HG02943 (cell line): ENCODE measurements around the gene COL25A1.
"Not testable (repeated sequence)": the region's sequence is repeated elsewhere in the genome, so short reads cannot be mapped to it uniquely, and the experiment has no call there.

Experiments
- ATAC-seq: cut with Tn5 transposase; IDR thresholded peaks from one replicate; pipeline ENCODE4 v1.9.1; 2021; ENCODE audit warnings: mild to moderate bottlenecking, low read depth, moderate library complexity; ENCODE audit not compliant: unreplicated experiment

The COL25A1 gene

GRCh38 chr4:109072595-109072994, 229.9 kb downstream of the COL25A1 start:
- no peak for ATAC-seq

DNA sequence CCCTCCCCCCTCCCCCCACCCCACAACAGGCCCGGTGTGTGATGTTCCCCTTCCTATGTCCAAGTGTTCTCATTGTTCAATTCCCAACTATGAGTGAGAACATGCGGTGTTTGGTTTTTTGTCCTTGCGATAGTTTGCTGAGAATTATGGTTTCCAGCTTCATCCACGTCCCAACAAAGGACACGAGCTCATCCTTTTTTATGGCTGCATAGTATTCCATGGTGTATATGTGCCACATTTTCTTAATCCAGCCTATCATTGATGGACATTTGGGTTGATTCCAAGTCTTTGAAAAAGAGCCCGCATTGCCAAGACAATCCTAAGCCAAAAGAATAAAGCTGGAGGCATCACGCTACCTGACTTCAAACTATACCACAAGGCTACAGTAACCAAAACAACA, 231.8 kb downstream of the COL25A1 start:
- not testable (repeated sequence) for ATAC-seq

GRCh38 chr4:109067508-109068235, 234.8 kb downstream of the COL25A1 start:
- ATAC-seq = no peak

- no peak for ATAC-seq
These were observed 237.5 kb downstream of the COL25A1 start for GRCh38 chr4:109065006-109065405.

- no peak for ATAC-seq
These were observed 249.2 kb downstream of the COL25A1 start for GRCh38 chr4:109053257-109053656.

- ATAC-seq = no peak
These were observed 249.6 kb downstream of the COL25A1 start for GRCh38 chr4:109052821-109053220.

- ATAC-seq = no peak
These were observed 251.4 kb downstream of the COL25A1 start for GRCh38 chr4:109051054-109051453.

GRCh38 chr4:109049926-109050325, 252.5 kb downstream of the COL25A1 start:
- ATAC-seq = no peak

DNA sequence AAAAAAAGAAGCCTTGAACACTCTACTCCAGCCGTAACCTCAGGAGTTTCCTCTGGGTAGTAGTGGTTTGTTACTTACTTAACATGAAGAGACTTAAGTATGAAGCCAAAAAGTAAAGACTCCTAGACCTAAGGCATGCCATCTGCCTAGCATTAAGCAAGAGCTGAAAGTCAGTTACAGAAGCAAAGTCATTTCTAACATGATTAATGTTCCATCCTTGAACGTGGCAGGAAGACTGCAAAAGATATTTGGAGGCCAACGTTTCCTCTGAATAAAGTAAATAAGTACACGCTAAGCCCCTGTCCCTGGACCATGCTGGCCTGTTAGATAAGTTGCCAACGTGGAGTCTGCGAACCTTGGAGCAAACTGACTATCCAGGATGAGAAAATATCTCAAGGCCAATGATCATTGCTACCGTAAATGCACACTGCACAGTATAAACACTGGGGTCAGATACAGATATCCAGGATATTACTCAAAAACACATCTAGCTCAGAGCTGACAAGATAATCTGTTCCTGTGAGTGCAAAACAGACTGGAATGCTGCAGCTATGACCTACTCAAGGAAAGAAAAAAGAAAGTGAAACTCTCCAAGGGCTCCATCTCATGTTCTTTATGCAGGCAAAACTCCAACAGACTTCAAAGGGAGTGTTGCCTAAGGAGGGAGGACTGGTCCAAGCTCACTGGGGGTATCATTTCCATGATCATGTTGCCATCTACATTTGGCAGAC, 255.8 kb downstream of the COL25A1 start:
- no peak for ATAC-seq

- ATAC-seq = no peak
These were observed 258.0 kb downstream of the COL25A1 start for GRCh38 chr4:109044431-109044830.

- no peak for ATAC-seq
These were observed 259.2 kb downstream of the COL25A1 start for GRCh38 chr4:109043286-109043685.

DNA sequence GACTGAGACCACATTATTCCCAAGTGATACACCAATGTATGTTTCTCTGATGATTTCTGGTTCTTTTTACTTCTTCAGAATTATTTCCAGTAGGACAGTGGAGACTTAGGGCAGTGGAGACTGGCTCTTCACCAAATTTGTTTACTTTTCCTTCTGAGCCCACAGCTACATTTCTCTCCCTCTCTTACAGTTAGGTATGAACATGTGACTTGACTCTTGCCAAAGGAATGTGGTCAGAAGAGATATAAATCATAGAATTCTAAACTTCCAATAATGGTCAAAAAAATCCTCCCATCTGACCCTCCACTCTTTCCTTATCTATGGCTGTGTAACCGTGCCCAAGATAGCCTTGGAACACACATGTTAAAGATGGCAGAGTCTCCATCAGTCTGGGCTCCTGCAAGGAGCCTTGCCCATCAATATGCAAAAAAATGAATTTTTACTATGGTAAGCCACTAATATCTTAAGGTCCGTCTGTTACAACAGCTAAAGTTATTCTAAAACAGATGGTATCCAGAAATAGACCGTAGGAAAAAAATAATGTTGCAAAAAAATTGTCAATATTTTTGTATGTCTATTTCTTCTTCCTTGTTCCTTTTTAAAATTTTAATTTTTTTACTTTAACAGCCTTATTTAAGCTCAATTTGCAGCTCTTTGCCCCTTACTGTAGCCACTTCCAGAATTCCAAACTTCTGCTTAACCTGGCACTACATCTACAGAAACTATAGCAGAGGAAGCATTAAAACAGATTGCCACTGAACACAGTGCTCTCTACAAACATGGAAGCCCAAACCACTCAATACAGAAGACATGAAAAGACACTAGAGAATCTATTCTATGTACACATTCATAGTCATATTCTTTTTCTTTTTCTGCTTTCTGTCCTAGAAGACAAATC, 260.7 kb downstream of the COL25A1 start:
- no peak for ATAC-seq

DNA sequence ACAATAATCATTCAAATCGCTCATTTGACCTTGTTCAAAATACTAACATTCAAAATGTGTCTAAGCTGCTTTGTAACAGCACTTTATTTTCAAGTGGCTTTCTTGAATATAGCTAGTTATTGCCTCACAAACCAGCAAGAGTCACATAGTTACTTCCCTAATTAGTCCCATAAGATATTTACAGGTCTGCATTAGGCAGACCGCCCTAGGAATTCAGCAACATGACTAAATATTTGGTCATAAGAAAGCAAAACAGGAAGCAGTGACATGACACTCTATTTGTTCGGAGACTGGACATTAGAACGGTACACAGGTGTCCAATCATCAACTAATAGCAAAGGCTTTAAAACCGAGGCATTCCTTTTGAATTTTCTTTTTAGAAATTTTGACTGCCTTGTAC, 262.0 kb downstream of the COL25A1 start:
- no peak for ATAC-seq

- ATAC-seq = no peak
These were observed 265.4 kb downstream of the COL25A1 start for GRCh38 chr4:109037026-109037425.

DNA sequence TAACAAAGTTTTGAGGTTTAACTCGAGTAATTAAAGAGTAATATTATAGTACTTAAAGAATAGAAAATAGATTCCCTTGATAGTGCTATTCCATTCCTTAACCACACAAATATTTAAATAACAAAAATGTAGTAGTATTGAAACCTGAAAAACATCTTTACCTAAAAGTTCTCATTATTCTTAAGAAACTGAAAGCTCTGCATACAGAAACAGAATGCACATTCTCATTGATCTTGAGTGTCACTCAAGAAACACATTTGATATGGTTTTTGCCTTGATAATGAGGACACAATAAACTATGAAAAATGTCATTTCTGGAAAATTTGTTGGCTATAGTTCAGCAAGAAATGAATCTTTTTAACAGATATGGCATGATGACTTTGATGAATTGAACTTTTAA, 268.5 kb downstream of the COL25A1 start:
- no peak for ATAC-seq

DNA sequence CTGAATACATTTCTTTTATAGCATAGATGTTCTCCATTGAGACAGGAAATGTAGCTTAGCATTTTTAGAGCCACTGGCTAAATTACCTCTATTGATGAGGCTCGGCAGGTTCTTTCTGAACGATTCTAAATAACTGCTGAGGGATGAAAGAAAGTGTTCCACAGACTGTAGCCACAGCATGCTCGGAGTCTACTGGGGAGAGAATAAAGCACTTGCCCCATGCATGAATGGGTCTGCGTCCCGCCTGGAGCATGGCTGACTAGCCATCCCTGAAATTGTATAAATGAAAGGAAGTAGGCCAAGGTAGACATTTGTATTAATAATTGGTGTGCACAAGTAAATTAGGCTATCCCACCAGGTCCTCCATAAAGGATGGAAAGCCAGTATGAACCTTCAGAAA, 269.8 kb downstream of the COL25A1 start:
- ATAC-seq = no peak

DNA sequence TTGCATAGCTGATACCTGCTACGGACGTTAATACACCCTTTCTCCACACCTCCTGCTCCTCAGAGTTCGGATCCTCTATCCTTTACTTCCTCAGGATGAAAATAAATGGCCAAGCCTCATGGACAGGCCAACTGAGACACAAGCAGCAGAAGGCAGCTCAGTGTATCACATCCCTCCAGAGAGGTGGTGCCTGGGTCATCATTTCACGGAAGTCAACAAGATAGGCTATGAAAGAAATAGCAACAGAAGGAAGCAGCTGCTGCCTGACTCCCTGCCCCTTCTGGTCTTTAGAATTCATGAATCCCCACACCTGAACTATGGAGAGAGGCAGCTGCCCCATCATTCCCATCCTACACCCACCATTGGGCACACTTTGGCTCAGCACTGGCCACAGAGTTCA, 272.5 kb downstream of the COL25A1 start:
- ATAC-seq = no peak

DNA sequence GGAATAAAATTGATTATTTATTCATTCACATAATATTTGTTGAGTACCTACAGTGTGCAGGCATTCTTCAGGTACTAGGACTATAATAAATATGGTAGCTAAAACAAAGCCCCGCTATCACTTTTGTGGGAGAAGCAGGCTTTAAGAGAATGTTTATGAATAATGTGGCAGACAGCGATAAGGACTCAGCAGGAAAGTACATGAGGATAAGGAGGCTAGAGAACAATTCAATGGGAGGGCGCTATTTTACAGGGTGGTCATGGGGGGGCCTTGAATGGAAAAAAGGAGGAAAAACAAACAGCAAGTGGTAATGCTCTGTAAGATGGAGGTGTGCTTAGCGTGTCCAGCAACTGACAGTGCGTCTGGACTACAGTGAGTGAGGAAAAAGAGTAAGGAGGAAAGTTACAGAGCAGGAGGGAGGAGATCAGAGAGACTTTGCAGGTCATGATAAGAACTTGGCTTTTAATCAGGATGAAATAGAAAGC, 275.4 kb downstream of the COL25A1 start:
- no peak for ATAC-seq

GRCh38 chr4:109026588-109026987, 275.9 kb downstream of the COL25A1 start:
- no peak for ATAC-seq

- no peak for ATAC-seq
These were observed 276.9 kb downstream of the COL25A1 start for GRCh38 chr4:109025471-109026076.

- ATAC-seq = no peak
These were observed 279.5 kb downstream of the COL25A1 start for GRCh38 chr4:109022961-109023360.
